HK-2 (cell line): ENCODE measurements around the gene LPCAT3.
"Not testable (repeated sequence)": the region's sequence is repeated elsewhere in the genome, so short reads cannot be mapped to it uniquely, and the experiment has no call there.

Experiments
- DNase-seq: peaks from one replicate; pipeline ENCODE4 v3.0.0-alpha.2; 2018; ENCODE audit not compliant: unreplicated experiment

LPCAT3 gene, protein sequence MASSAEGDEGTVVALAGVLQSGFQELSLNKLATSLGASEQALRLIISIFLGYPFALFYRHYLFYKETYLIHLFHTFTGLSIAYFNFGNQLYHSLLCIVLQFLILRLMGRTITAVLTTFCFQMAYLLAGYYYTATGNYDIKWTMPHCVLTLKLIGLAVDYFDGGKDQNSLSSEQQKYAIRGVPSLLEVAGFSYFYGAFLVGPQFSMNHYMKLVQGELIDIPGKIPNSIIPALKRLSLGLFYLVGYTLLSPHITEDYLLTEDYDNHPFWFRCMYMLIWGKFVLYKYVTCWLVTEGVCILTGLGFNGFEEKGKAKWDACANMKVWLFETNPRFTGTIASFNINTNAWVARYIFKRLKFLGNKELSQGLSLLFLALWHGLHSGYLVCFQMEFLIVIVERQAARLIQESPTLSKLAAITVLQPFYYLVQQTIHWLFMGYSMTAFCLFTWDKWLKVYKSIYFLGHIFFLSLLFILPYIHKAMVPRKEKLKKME

GRCh38 chr12:7018350-7019042, at the start of gene LPCAT3:
Gene LPCAT3 (minus strand): TSS chr12:7018476. CDS start chr12:7018424, 52 bp downstream.
- peak; percentile 96 for DNase-seq

- no peak for DNase-seq
Observed at GRCh38 chr12:7067096-7067495, 48.8 kb upstream of the LPCAT3 start.

DNA sequence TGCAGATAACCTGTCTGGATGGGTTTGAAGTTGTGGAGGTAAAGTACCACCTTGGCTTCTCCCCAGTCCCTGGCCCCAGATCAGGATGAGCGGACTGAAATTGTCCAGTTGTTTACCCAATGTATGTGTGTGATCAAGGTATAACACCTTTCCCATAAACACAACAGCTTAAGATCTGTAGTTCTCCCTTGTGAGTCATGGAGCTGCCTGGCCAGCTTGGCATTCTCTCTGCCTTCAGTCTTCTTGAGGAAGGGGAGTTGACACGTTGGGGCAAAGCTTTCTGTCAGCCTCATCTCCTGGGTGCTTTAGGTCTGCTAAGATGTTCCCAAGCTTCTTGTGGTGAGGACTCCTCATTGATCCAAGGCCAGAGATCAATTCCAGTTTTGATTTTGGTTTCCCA, 48.3 kb upstream of the LPCAT3 start:
- no peak for DNase-seq

DNA sequence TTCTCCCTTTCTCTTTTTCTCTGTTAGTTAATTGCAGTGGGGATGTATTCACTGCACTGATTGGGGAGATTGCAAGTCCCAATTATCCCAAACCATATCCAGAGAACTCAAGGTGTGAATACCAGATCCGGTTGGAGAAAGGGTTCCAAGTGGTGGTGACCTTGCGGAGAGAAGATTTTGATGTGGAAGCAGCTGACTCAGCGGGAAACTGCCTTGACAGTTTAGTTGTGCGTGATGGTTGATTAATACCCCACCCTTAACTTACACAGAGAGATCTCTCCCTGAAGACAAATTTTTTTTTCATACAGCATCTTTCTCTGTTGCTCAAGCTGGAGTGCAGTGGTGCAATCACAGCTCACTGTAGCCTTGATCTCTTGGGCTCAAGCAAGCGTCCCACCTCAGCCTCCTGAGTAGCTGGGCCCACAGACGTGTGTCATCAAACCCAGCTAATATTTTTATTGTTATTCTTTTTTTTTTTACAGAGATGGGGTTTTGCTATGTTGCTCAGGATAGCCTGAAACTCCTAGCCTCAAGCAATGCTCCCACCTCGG, 46.9 kb upstream of the LPCAT3 start:
- DNase-seq = no peak

DNA sequence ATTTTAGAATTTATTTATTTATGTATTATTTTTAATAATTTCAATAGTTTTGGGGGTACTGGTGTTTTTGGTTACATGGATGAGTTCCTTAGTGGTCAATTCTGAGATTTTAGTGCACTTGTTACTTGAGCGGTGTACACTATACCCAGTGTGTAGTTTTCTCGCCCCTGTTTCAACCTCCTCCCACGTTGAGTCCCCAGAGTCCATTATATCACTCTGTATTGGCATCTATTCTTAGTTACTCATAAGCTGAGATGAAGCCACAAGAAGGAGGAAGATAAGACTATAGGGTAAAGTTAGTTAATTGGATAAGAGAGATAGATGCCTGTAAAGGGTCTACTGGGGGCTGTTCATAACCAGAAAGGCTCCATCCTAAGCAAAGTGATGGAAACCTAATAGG, 46.2 kb upstream of the LPCAT3 start:
- no peak for DNase-seq

GRCh38 chr12:7061596-7061995, 43.3 kb upstream of the LPCAT3 start:
- no peak for DNase-seq

DNA sequence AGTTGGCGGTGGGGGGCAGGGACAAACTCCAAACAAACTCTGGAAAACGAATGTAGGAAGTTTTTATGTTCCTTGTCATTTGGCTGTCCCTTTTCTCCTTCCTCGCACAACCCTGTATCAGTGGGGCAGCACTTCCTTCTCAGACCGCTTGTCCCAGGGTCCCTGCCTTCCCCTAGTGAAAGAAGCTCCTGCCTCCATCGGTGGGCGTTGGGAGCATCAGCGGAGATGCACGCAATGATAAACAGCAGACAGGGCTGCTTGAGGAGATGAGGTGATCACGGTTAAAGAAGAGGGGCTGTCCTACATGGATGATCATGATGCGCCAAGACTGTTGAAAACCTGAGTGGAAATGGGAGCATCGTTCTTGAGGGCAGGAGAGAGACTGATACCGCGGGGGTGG, 42.9 kb upstream of the LPCAT3 start:
- DNase-seq = no peak

- DNase-seq = peak; percentile 53
Observed at GRCh38 chr12:7060353-7060954, 42.2 kb upstream of the LPCAT3 start, which contains the start of gene C1S. Gene C1S (plus strand): TSS chr12:7060718. CDS start chr12:7061913, 1,195 bp downstream.

DNA sequence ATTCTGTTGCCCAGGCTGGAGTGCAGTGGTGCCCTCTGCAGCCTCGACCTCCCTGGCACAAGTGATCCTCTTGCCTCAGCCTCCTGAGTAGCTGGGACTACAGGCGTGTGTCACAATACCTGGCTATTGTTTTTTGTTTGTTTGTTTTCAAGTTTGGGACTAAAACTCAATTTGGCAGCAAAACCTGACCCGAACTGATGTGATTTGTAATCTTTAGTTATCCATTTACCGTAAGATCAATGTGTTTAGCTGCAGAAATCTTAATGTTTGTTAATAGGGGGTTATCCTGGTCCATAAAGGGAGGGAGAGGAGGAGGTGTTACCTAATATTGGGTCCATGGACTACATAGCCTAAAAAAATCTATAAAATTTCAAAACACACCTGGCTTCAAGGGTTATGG, 41.5 kb upstream of the LPCAT3 start:
- DNase-seq = no peak

- DNase-seq = no peak
Observed at GRCh38 chr12:7058850-7059395, 40.6 kb upstream of the LPCAT3 start.

DNA sequence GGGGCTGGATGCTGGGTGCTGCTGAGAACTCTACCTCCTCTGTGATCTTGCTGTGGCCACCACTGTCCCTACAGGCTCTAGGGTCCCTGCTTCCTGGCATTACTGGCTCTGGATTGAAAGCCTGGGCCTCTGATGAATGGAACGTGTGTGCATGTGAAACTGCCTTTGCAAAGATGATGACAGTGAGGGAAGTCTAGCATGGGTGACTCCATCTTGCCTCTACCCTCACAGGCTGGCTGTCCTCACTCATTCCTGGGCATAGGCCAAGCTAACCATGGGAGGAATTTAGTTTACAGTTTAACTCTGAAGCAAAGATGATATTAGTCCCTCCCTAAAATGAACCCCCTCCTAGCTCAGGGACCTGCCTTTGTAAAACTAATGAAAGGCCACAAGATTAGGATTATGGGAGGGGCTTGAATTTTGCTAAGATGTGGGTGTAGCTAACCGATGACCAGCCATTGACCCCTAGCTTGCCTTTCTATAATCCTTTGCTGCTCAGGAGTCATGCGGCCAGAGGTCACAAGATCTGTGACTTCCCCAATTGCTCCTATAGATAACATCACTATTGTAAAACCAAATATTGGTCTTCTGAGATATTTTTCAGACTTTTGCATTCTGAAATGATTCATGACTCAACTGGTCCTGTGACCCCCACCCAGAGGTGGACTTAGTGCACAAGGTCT, 40.0 kb upstream of the LPCAT3 start:
- DNase-seq = no peak

- not testable (repeated sequence) for DNase-seq
Observed at GRCh38 chr12:7055736-7056135, 37.5 kb upstream of the LPCAT3 start.

DNA sequence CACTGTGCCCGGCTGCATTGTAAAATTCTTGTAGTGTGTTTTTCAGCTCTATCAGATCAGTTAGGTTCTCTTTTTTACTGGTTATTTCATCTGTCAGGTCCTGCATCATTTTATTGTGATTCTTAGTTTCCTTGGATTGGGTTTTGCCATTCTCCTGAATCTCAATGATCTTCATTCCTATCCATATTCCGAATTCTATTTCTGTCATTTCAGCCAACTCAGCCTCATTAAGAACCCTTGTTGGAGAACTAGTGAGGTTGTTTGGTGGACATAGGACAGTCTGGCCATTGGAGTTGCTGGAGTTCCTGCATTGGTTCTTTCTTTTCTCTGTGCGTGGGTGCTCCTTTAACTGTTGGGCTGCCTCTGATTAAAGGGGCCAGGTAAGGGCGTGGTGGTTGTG, 36.6 kb upstream of the LPCAT3 start:
- DNase-seq = no peak

DNA sequence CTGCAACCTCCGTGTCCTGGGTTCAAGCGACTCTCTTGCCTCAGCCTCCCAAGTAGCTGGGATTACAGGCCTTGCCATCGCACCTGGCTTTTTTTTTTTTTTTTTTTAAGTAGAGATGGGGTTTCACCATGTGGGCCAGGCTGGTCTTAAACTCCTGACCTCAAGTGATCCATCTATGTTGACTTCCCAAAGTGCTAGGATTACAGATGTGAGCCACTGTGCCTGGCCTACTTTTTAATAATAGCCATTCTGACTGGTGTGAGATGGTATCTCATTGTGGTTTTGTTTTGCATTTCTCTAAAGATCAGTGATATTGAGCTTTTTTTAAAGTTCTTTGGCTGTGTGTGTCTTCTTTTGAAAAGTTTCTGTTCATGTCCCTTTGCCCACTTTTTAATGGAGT, 31.7 kb upstream of the LPCAT3 start:
- DNase-seq = not testable (repeated sequence)

DNA sequence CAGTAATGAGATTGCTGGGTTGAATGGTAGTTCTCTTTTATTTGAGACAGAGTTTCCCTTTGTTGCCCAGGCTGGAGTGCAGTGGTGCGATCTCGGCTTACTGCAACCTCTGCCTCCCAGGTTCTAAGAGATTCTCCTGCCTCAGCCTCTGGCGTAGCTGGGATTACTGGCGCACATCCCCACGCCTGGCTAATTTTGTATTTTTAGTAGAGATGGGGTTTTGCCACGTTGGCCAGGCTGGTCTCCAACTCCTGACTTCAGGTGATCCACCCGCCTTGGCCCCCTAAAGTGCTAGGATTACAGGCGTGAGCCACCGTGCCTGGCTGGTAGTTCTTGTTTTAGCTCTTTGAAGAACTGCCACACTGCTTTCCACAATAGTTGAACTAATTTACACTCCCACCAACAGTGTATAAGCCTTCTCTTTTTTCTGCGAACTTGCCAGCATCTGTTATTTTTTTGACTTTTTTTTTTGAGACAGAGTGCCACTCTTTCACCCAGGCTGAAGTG, 31.2 kb upstream of the LPCAT3 start:
- not testable (repeated sequence) for DNase-seq

DNA sequence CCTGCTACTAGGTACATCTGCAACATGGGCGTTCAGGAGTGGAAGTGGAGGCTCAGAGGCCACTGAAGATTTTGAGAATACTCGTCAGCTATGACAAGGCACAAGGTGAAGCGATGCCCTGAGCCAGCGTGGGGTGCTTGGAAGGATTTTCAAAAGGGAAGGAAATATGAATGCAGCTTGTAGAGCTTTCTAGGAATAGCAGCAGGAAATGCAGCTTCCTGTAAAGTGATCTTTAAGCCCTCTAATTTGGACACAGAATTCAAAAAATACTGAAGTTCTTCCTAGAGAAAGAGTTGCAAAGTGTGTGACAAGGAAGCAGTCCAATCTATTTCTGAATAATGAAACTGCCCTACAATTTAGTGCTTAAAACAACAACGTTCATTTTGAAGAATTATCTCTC, 29.0 kb upstream of the LPCAT3 start:
- no peak for DNase-seq

GRCh38 chr12:7046383-7047105, 28.3 kb upstream of the LPCAT3 start:
- no peak for DNase-seq

GRCh38 chr12:7045913-7046312, 27.6 kb upstream of the LPCAT3 start:
- DNase-seq = no peak

DNA sequence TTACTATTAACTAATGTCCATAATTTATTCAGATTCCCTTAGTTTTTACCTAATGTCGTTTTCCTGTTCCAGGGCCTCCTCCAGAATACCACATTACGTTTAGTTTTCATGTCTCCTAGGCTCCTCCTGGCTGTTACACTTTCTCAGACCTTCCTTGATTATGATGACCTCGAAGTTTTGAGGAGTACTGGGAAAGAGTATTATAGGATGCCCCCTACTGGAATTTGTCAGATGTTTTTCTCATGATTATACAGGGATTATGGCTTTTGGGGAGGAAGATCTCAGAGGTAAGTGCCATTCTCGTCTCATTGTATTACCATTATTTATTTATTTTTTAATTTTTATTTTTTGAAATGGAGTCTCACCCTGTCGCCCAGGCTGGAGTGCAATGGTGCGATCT, 24.6 kb upstream of the LPCAT3 start:
- DNase-seq = no peak

DNA sequence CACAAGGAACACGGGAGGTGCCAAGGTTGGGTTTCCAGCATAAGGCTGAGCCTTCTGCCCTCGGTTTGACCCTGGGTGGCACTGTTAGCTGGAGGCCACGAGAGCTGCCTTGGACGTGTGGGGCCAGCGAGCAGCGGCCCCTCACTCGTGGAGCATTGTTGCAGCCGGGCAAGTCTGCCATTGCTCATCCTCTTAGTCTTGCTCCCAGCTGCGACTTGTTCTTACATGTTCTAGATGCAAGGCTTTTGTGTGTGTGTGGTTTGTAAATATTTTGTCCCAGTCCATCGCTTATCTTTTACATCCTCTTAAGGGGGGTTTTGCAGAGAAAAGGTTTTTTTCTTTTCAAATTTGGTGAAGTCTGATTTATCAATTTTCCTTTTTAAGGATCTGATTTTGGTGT, 21.1 kb upstream of the LPCAT3 start:
- DNase-seq = no peak

DNA sequence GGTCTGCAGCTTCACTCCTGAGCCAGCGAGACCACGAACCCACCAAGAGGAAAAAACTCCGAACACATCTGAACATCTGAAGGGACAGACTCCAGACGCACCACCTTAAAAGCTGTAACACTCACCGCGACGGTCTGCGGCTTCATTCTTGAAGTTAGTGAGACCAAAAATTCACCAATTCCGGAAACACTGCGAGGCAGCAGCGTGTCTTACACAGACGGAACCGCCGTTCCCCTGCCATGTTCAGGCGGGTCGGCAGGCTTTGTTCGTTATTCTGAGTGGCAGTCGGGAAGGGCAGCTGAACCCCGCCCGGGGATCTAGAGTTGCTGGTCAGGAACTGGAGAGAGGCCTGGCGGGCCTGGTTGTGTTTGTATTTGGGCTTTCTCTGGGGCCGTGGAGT, 20.3 kb upstream of the LPCAT3 start:
- no peak for DNase-seq
